Fibroblast of skin of right quadriceps (primary cell): Measurements from ENCODE around the gene TEX28.
A peak's percentile ranks its signal among the peaks of the same experiment; 100 is the strongest.
"Not testable (repeated sequence)": the region's sequence is repeated elsewhere in the genome, so short reads cannot be mapped to it uniquely, and the experiment has no call there.

Source experiments
- DNase-seq: peaks from one replicate; pipeline ENCODE4 v3.0.0-alpha.2; 2013

The TEX28 gene

DNA sequence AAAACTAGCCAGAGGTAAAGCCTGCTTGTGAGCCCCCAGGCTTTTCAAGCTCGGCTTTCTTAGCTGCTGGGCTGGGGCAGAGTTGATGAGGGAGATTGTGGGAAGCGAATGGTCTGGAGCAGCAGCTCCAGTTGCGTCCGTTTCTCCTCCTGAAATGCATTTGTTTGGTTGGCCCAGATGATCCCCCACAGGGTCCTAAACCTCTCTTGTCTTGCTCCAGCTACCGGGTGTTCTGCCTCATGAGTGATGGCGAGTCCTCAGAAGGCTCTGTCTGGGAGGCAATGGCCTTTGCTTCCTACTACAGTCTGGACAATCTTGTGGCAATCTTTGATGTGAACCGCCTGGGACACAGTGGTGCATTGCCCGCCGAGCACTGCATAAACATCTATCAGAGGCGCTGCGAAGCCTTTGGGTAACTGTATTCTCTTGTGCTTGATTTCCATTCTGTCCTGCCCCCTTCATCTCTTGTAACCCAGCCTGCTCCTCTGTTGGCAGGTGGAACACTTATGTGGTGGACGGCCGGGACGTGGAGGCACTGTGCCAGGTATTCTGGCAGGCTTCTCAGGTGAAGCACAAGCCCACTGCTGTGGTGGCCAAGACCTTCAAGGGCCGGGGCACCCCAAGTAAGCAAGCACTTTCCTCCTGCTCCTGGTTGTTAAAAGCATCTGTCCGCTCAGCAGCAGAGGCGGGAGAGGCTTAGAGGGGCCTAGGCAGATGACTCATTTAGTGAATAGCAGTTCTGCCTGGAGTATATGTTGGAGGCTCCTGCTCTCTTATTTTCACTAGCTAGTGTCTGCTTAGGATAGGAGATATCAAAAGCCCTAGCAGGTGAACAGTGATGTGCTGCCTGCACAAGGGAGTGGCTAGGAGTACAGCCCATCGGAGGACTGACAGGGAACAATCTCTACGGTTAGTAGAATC is 16.0 kb upstream of the TEX28 start:
- no peak for DNase-seq

DNA sequence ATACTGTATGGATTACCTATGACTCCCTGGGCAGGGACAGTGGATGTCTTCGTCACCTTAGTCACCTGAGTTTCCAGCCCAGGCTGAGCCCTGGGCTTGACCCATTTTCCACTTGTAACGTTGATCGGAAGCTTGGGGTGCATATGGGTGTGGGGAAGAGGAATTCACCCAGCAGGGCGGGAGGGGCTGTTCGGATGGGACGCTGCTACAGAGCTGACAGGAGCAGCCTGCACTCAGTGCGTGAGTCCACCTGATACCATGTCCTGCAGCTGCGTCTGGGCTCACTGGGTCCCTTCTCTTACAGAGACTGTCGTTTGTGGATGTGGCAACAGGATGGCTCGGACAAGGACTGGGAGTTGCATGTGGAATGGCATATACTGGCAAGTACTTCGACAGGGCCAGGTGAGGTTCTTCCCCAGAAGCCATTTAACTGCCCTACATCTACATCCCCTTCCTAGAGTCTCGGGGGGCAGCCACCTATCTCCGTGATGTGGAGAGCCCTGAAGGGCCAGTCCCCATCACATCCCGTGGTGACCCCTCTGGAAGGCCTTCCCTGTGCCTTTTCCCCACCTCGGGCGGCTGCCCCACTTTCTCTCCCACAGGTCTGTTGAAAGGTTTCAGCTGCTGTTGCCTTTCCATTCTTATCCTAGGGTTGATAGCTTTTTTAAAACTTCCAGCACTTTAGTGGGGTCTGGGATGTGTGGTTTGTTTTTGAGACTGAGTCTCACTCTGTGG is 14.3 kb upstream of the TEX28 start:
- DNase-seq = no peak

- DNase-seq = peak; percentile 22
Measured at GRCh38 chrX:154308108-154308946, 13.4 kb upstream of the TEX28 start.

- no peak for DNase-seq
Measured at GRCh38 chrX:154307202-154307601, 12.3 kb upstream of the TEX28 start.

- no peak for DNase-seq
Measured at GRCh38 chrX:154305541-154306205, 10.7 kb upstream of the TEX28 start.

DNA sequence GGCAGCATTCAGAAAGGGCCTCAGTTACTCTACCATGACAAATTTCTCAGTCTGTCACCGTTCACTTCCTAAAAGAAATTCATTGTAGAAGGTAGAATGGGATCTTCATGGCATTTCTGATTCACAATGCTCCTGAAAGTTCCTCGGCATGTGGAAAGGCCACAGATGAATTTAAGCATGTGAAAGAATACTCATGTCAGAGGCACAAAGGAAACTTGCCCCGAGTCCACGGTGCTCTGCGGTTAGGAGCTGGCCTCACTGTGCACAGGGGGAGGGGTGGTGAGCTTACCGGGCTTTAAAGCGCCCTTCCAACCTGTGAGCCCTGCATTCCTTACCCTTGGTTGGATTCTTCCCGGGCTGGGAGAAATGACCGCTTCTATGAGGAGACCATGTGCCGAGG is 9.9 kb upstream of the TEX28 start:
- DNase-seq = no peak

GRCh38 chrX:154303476-154303875 is 8.6 kb upstream of the TEX28 start:
- DNase-seq = no peak

DNA sequence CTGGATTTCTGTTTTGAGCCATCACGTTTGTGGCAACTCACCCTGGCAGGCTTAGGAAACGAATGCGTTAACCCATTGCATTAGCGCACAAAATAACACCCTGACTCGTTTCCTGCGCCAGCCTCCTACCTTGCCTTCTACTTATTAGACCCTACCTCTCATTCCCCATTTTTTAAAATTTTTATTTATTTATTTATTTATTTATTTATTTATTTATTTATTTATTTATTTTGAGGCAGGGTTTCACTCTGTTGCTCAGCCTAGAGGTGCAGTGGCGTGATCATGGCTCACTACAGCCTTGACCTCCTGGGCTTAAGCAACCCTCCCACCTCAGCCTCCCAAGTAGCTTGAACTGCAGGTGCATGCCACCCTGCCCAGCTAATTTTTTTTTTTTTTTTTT is 8.1 kb upstream of the TEX28 start:
- DNase-seq = not testable (repeated sequence)

GRCh38 chrX:154300816-154301215 is 5.9 kb upstream of the TEX28 start:
- DNase-seq = no peak

GRCh38 chrX:154298312-154298711 is 3.4 kb upstream of the TEX28 start:
- no peak for DNase-seq

GRCh38 chrX:154296731-154297130 is 1.8 kb upstream of the TEX28 start:
- no peak for DNase-seq

- DNase-seq = no peak
Measured at GRCh38 chrX:154295664-154296310, 863 bp upstream of the TEX28 start, which contains the start of gene TKTL1. Gene TKTL1 (plus strand): TSS chrX:154295795. CDS start chrX:154295860, 65 bp downstream.

- not testable (repeated sequence) for DNase-seq
Measured at GRCh38 chrX:154286406-154286805, 8.5 kb downstream of the TEX28 start.

DNA sequence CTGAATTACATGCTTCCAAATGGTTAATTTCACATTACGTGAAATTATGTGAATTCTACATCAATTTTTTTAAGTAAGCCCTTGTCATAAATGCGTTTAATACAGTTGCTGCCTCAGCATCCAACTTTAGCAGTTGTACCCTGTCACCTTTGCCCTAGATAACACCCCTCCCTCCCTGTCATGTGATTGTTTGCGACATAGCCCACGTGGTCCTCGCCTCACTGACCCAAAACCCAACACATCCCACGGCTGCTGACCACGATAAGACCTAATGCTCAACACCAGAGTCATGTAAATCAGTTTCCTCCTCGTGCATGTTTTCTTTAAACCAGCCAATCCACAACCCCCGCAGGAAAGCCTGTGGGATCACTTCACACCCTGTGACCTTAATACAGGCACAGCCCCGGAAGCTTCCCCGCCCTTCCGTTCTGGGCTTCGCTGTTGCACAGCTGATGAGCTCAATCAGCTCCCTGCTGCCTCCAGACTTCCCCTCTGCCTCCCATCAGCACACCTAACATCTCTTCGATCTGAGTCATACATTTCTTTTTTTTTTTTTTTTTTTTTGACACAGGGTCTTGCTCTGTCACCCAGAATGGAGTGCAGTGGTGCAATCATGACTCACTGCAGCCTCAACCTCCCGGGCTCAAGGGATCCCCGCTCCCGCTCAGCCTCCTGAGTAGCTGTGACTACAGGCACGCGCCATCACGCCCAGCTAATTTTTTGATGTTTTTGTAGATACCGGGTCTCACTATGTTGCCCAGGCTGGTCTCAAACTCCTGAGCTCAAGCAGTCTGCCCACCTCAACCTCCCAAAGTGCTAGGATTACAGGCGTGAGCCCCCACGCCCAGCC is 10.2 kb downstream of the TEX28 start:
- not testable (repeated sequence) for DNase-seq

- not testable (repeated sequence) for DNase-seq
Measured at GRCh38 chrX:154269245-154269644, 25.7 kb downstream of the TEX28 start.

GRCh38 chrX:154263072-154263471 is 31.9 kb downstream of the TEX28 start:
- not testable (repeated sequence) for DNase-seq

- DNase-seq = not testable (repeated sequence)
Measured at GRCh38 chrX:154258711-154259110, 36.2 kb downstream of the TEX28 start.

DNA sequence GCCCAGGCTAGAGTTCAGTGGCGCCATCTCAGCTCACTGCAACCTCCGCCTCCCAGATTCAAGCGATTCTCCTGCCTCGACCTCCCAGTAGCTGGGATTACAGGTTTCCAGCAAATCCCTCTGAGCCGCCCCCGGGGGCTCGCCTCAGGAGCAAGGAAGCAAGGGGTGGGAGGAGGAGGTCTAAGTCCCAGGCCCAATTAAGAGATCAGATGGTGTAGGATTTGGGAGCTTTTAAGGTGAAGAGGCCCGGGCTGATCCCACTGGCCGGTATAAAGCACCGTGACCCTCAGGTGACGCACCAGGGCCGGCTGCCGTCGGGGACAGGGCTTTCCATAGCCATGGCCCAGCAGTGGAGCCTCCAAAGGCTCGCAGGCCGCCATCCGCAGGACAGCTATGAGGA is 37.6 kb downstream of the TEX28 start, which contains the start of gene OPN1MW3:
OPN1MW3 (plus strand) TSS at position 301 of the 400 bp plus-strand sequence; CDS start at position 339, 38 bp downstream.
- DNase-seq = not testable (repeated sequence)

DNA sequence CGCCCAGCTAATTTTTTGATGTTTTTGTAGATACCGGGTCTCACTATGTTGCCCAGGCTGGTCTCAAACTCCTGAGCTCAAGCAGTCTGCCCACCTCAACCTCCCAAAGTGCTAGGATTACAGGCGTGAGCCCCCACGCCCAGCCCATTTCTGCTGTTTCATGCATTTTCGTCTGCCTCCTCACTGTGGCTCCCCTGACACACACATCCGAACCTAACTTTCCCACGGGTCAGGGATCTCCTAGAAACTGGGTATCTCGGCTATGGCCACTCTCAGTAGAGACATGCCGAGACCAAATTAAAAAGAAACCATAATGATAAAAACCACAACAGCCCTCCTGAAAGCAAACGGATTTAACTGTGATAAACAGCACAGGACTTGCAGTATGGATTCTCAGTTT is 46.8 kb downstream of the TEX28 start:
- not testable (repeated sequence) for DNase-seq

DNA sequence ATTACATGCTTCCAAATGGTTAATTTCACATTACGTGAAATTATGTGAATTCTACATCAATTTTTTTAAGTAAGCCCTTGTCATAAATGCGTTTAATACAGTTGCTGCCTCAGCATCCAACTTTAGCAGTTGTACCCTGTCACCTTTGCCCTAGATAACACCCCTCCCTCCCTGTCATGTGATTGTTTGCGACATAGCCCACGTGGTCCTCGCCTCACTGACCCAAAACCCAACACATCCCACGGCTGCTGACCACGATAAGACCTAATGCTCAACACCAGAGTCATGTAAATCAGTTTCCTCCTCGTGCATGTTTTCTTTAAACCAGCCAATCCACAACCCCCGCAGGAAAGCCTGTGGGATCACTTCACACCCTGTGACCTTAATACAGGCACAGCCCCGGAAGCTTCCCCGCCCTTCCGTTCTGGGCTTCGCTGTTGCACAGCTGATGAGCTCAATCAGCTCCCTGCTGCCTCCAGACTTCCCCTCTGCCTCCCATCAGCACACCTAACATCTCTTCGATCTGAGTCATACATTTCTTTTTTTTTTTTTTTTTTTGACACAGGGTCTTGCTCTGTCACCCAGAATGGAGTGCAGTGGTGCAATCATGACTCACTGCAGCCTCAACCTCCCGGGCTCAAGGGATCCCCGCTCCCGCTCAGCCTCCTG is 47.4 kb downstream of the TEX28 start:
- DNase-seq = not testable (repeated sequence)
